Measurements from ENCODE around the gene ODC1.

- TF ChIP-seq CTCF (IDR thresholded peaks at IDR 0.05) = no peak
- TF ChIP-seq EP300 (IDR thresholded peaks at IDR 0.05) = no peak
- no peak for TF ChIP-seq POLR2A (IDR thresholded peaks at IDR 0.05; ENCODE audit: low read depth)
Observed at GRCh38 chr2:10404324-10405143, 43.6 kb downstream of the ODC1 start.

Measured in esophagus muscularis mucosa (tissue), 4 donors.